Stimulated activated naive CD8-positive, alpha-beta T cell treated with anti-CD3 and anti-CD28 coated beads, Interleukin-15, Interleukin-2, amounts not matched to agents 100 U/mL and 50 U/mL, for 24 hours (primary cell): ENCODE data around the gene ZDHHC8.

Experiments
- ATAC-seq: fragments of 150-1000 bp; cut with Tn5 transposase; one replicate; pipeline ENCODE4 v1.10.0; 2021
- DNase-seq: peaks from one replicate; pipeline ENCODE4 v3.0.0; 2021

ZDHHC8 gene, protein sequence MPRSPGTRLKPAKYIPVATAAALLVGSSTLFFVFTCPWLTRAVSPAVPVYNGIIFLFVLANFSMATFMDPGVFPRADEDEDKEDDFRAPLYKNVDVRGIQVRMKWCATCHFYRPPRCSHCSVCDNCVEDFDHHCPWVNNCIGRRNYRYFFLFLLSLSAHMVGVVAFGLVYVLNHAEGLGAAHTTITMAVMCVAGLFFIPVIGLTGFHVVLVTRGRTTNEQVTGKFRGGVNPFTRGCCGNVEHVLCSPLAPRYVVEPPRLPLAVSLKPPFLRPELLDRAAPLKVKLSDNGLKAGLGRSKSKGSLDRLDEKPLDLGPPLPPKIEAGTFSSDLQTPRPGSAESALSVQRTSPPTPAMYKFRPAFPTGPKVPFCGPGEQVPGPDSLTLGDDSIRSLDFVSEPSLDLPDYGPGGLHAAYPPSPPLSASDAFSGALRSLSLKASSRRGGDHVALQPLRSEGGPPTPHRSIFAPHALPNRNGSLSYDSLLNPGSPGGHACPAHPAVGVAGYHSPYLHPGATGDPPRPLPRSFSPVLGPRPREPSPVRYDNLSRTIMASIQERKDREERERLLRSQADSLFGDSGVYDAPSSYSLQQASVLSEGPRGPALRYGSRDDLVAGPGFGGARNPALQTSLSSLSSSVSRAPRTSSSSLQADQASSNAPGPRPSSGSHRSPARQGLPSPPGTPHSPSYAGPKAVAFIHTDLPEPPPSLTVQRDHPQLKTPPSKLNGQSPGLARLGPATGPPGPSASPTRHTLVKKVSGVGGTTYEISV

DNA sequence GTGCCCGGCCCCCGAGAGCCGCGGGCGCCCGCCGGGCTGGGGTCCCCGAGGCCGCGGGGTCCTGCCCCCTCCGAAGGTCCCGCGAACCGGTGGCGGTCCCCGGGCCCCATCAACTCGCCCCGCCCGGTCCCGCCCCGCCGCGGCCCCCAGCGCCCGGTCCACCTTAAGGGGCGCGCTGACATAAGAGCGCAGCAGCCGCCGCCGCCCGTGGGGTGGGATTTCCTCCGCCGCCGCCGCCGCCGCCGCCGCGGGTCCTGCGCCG is at the start of gene ZDHHC8:
Gene ZDHHC8 (plus strand): TSS at position 208 of the 262 bp plus-strand sequence. CDS start 144 bp downstream, outside the sequence.
- ATAC-seq (peak; percentile 51), DNase-seq (peak; percentile 54)

GRCh38 chr22:20083157-20083890 is 48.3 kb upstream of the ZDHHC8 start:
- no peak for ATAC-seq
- DNase-seq, result no peak

DNA sequence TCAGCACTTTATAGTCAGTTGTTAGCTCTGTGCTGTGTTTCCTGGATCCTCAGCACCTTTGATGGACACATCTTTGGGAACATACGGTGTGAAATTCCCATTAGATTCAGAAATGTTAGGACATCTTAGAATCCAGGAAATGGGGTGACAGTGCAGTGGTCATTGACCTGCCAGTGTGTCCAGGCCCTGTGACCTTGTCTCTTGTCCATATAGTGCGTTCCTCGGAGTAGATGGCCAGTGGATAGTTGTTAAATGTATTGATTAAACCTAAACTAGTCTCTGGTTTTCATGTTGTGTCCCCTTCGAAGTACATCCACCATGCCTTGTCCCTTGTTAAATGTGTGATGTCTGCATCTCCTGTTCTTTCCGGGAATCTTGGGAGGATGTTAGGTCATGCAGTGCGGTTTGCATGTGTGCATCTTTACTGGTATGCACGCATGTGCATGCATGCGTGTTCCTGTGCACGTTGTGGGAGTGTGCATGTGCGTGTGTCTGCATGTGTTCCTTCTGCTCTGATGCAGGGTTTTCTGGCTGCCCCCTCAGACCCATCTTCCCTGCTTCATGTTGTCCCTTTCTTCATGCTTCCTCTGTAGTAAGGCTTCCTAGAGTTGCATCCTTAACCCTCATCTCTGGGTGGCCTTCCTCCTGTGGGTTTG is 47.6 kb upstream of the ZDHHC8 start:
- DNase-seq, result no peak
- no peak for ATAC-seq

GRCh38 chr22:20084547-20085413 is 46.8 kb upstream of the ZDHHC8 start:
- ATAC-seq, result peak; percentile 14
- peak; percentile 51 for DNase-seq

- no peak for DNase-seq
- ATAC-seq, result no peak
Observed at GRCh38 chr22:20085651-20086050, 46.0 kb upstream of the ZDHHC8 start.

DNA sequence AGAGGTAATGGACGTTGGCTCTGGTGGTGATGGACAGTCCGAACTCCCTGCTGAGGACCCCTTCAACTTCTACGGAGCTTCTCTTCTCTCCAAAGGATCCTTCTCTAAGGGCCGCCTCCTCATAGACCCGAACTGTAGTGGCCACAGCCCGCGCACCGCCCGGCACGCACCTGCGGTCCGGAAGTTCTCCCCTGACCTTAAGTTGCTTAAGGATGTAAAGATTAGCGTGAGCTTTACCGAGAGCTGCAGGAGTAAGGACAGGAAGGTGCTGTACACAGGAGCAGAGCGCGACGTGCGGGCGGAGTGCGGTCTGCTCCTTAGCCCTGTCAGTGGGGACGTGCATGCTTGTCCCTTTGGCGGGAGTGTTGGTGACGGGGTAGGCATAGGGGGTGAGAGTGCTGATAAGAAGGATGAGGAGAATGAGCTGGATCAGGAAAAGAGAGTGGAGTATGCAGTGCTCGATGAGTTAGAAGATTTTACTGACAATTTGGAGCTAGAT is 45.5 kb upstream of the ZDHHC8 start:
- no peak for DNase-seq
- ATAC-seq, result no peak

GRCh38 chr22:20086763-20087162 is 44.8 kb upstream of the ZDHHC8 start:
- no peak for DNase-seq
- ATAC-seq, result no peak

GRCh38 chr22:20087319-20088262 is 44.0 kb upstream of the ZDHHC8 start:
- DNase-seq (no peak), ATAC-seq (no peak)

- no peak for ATAC-seq
- no peak for DNase-seq
Observed at GRCh38 chr22:20088263-20088648, 43.3 kb upstream of the ZDHHC8 start.

DNA sequence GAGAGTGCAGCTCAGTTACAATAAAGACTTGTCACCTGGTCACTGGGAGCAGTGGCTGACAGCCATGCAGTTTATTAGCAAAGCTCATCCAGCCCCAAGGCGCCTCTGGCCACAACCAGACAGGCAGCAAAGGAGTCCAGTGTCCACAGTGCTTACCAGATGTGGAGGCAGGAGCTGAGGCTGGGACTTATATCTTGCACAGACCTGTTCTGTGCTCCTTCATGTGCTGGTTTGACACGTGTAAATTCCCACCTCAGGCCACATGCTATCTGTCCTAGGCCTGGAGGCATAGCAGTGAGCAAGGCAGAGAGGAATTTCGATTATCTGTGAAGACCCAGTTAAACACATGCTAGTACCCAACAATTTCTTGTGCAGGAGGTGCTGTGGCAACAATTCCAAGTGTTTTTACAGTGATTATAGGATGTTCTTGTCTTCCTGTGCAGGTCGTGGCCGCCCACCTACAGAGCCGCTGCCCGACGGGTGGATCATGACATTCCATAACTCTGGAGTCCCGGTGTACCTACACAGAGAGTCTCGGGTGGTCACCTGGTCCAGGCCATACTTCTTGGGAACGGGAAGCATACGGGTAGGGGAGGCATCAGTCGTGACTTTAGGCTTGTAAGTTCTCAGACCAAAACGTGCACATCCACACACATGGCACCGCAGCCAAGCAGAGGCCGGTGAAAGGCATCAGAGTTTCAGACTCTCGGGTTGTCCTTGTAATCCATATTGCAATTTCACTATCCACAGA is 42.2 kb upstream of the ZDHHC8 start:
- DNase-seq, result no peak
- no peak for ATAC-seq

GRCh38 chr22:20089977-20090729 is 41.5 kb upstream of the ZDHHC8 start:
- ATAC-seq (no peak), DNase-seq (no peak)

- DNase-seq, result no peak
- ATAC-seq, result no peak
Observed at GRCh38 chr22:20090730-20091240, 40.8 kb upstream of the ZDHHC8 start.

DNA sequence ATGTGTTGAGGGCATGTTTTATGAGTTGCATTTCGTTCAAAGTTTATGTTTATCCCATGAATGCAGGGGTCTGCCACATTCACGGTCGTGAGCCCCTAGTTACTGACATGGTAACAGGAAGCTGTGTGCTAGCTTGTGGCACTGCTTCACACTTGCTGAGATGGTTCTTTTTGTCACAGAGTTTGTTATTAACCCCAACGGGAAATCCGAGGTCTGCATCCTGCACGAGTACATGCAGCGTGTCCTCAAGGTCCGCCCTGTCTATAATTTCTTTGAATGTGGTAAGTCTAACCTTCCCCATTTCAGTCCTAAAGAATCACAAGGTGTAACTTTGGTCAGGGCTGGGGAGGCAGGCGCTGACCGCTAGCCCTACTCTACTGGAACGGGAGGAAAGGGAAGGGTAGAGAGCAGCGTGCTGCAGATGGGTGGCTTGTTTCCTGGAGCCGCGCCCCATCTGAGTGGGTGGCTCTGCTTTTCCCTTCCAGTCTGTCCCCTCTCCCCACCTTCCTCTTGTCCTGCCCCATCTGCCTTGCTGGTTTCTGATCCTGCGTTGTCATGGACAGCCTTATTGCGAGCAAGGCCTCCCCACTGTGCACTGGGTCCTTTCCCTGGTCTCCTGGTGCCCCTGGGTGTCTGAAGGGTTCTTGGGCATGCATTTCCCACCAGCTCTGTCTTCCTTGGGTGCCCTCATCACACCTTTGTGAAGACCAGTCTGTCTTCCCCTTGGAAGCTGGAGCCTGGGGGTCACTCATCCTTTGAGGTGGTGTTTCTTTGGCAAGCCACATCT is 39.7 kb upstream of the ZDHHC8 start:
- DNase-seq (no peak), ATAC-seq (no peak)

DNA sequence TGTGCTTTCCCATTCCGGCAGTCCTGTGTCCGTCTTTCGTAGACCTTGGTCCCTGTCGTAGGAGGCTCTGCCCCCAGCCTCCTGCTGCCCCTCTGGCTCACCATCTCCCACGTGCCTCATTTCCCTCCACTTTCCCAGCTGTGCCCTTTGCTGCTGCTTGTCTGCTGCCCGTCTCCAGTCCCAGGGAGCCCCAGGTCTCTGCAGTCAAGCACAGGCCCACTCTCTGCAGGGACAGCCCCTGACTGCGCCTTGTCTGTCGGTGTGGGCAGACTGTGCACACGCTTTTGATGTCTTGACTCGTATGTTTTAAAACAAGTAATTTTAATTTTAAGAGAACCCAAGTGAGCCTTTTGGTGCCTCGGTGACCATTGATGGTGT is 39.1 kb upstream of the ZDHHC8 start:
- ATAC-seq (no peak), DNase-seq (no peak)

GRCh38 chr22:20093418-20094196 is 38.0 kb upstream of the ZDHHC8 start:
- no peak for ATAC-seq
- DNase-seq, result no peak

- DNase-seq (no peak), ATAC-seq (no peak)
Observed at GRCh38 chr22:20094197-20094807, 37.3 kb upstream of the ZDHHC8 start.
